ENCODE data around the gene PTPRM. TPM values are rescaled to one million over a fixed set of nuclear protein-coding genes. Genes with fewer than 3 reads are reported as not detected.

PTPRM gene
- total RNA-seq, 1 donor from 2014 or later: 63.2 TPM

- TF ChIP-seq CTCF (conservative IDR thresholded peaks at IDR 0.05; ENCODE audit: low read depth, low read length): peak; percentile 24
- no peak overlapping the region for H3K4me3 ChIP-seq (ENCODE audit: low read depth, low read length)
- no peak for DNase-seq (ENCODE audit: low read depth)
These were observed 496.6 kb downstream of the PTPRM start for GRCh38 chr18:8063733-8064132.

- DNase-seq (ENCODE audit: low read depth): no peak
- TF ChIP-seq CTCF (conservative IDR thresholded peaks at IDR 0.05; ENCODE audit: low read depth, low read length): no peak
These were observed 498.2 kb downstream of the PTPRM start for GRCh38 chr18:8065284-8065683.

GRCh38 chr18:8065773-8066172, 498.7 kb downstream of the PTPRM start:
- no peak for TF ChIP-seq CTCF (conservative IDR thresholded peaks at IDR 0.05; ENCODE audit: low read depth, low read length)
- DNase-seq (ENCODE audit: low read depth): no peak

More at GRCh38 chr18:8065284-8065683, 498.2 kb downstream of the PTPRM start:
- H3K4me3 ChIP-seq (ENCODE audit: low read depth, low read length): no peak overlapping the region

GRCh38 chr18:8069708-8070107, 502.6 kb downstream of the PTPRM start:
- TF ChIP-seq CTCF (conservative IDR thresholded peaks at IDR 0.05; ENCODE audit: low read depth, low read length): no peak
- no peak overlapping the region for H3K4me3 ChIP-seq (ENCODE audit: low read depth, low read length)
- no peak for DNase-seq (ENCODE audit: low read depth)

More at GRCh38 chr18:8065773-8066172, 498.7 kb downstream of the PTPRM start:
- H3K4me3 ChIP-seq (ENCODE audit: low read depth, low read length): no peak overlapping the region

- H3K4me3 ChIP-seq (ENCODE audit: low read depth, low read length): no peak overlapping the region
- TF ChIP-seq CTCF (conservative IDR thresholded peaks at IDR 0.05; ENCODE audit: low read depth, low read length): no peak
- DNase-seq (ENCODE audit: low read depth): no peak
These were observed 506.1 kb downstream of the PTPRM start for GRCh38 chr18:8073167-8073566.

GRCh38 chr18:8080092-8080491, 513.0 kb downstream of the PTPRM start:
- no peak for DNase-seq (ENCODE audit: low read depth)
- no peak for TF ChIP-seq CTCF (conservative IDR thresholded peaks at IDR 0.05; ENCODE audit: low read depth, low read length)
- no peak overlapping the region for H3K4me3 ChIP-seq (ENCODE audit: low read depth, low read length)

- TF ChIP-seq CTCF (conservative IDR thresholded peaks at IDR 0.05; ENCODE audit: low read depth, low read length): no peak
- H3K4me3 ChIP-seq (ENCODE audit: low read depth, low read length): no peak overlapping the region
- DNase-seq (ENCODE audit: low read depth): no peak
These were observed 514.2 kb downstream of the PTPRM start for GRCh38 chr18:8081267-8081666.
